Measurements from ENCODE around the gene TBC1D22A.

DNA sequence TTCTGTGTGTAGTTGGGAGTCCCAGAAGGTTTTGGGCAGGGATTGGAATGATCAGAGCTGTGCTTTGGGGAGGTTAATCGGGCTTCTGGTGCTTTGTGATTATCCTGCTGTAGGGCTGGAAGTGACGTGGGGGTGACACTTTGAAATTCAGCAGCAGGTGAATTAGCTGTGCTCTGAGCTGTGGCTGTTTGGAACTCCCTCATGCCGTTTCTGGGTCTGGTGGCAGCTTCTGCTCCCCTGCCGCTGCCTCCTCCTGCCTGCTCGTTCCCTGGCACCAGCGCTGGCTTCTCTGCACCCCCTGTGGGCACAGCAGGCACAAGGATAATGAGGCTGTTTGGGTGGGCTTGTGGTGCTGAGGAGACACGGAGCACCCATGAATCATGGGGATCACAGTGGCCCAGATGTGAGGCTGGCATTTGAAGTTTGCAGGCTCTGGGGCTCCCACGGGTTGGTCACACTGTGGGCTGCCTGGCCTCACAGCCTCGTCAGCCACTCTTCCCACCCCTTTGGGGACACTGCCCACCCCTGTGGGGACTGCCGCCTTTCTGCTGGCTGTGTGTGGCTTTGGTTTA lies 49.7 kb downstream of the TBC1D22A start:
- TF ChIP-seq, protein P1, sequence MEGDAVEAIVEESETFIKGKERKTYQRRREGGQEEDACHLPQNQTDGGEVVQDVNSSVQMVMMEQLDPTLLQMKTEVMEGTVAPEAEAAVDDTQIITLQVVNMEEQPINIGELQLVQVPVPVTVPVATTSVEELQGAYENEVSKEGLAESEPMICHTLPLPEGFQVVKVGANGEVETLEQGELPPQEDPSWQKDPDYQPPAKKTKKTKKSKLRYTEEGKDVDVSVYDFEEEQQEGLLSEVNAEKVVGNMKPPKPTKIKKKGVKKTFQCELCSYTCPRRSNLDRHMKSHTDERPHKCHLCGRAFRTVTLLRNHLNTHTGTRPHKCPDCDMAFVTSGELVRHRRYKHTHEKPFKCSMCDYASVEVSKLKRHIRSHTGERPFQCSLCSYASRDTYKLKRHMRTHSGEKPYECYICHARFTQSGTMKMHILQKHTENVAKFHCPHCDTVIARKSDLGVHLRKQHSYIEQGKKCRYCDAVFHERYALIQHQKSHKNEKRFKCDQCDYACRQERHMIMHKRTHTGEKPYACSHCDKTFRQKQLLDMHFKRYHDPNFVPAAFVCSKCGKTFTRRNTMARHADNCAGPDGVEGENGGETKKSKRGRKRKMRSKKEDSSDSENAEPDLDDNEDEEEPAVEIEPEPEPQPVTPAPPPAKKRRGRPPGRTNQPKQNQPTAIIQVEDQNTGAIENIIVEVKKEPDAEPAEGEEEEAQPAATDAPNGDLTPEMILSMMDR (IDR thresholded peaks at IDR 0.05), result no peak
- no peak for TF ChIP-seq POLR2A (IDR thresholded peaks at IDR 0.05)

Measured in right lobe of liver (tissue), 4 donors.